DMS53 treated with DMSO at 0.1 percent for 48 hours (cell line): ENCODE measurements around the gene ORMDL2.
"Not testable (repeated sequence)": the region's sequence is repeated elsewhere in the genome, so short reads cannot be mapped to it uniquely, and the experiment has no call there.

Experiments
- DNase-seq: peaks from one replicate; lab custom pipeline; 2025; ENCODE audit not compliant: unreplicated experiment; lab: John Stamatoyannopoulos, UW

ORMDL2 gene

DNA sequence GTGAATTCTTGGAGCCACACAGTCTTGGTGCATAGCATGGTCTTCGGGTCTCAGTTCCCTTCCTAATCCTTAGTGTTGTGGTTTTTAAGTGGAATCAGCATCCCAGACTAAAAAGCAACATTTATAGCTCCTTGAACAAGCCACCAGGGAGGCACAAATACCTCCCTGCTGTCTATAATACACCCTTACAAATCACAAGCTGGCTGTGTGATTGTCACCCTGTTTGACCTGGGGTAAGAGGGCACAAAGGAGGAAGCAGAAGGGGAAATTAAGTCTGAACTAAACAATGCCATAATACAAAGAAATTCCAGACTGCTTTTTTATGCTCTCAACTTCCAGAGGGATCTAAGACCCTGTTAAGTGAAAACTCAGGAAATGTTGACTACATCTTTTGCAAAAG is 32.6 kb downstream of the ORMDL2 start:
- DNase-seq, result no peak

DNA sequence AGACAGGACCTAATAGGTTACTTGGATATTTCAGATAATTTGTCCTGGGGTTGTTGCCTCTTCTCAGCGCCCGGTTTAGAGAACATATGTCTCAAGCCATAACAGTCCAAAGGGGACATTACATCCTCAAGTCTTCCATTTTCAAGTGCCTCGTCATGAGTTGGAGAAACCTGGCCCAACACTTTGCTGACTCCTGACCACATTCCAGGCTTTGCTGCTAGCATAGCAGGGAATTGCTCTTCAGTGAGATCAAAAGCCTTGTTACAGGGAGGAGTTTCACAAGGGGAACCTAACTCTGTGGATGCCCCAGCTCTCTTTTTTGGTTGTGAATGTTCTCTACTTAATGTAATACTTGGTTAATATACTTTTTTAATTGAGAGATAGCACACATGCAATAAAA is 33.1 kb downstream of the ORMDL2 start:
- DNase-seq, result no peak

DNA sequence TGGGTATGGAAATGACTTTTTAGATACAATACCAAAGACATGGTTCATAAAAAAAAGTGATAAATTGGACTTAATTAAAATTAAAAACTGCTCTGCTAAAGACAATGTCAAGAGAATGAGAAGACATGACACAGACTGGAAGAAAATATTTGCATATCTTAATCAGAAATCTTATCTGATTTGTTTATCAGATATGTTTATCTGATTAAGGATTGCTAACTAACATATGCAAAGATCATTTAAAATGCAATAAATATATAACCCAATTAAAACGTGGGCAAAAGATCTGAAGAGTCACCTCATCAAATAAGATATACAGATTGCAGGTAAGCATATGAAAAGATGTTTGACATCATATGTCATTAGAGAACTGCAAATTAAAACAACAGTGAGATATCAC is 34.9 kb downstream of the ORMDL2 start:
- DNase-seq, result no peak

DNA sequence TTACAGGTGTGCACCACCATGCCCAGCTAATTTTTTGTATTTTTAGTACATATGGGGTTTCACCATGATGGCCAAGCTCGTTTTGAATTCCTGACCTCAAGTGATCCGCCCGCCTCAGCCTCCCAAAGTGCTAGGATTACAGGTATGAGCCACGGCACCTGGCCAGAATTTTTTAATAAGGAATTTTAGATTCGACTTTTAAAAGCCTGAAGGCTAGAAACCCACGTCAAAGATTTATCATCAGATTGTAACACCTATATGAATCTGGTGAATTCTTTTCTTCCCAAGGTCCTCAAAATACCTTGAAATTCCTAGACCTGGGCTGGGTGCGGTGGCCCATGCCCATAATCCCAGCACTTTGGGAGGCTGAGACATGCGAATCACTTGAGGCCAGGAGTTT is 43.6 kb downstream of the ORMDL2 start:
- no peak for DNase-seq

DNA sequence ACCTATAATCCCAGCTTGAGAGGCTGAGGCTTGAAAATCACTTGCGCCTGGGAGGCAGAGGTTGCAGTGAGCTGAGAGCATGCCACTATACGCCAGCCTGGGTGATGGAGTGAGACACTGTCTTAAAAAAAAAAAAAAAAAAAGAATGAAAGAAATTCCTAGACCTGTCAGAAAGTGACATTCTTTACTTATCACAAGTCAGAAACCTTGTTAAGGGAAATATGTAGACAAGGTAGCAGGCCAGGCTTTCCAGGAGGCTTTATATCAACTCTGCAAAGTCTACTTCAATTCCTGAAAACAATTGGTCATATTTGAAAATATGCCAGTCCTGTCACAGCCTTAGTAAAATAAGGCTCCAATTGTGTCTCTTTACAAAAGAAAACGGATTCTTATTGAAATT is 44.0 kb downstream of the ORMDL2 start:
- no peak for DNase-seq

DNA sequence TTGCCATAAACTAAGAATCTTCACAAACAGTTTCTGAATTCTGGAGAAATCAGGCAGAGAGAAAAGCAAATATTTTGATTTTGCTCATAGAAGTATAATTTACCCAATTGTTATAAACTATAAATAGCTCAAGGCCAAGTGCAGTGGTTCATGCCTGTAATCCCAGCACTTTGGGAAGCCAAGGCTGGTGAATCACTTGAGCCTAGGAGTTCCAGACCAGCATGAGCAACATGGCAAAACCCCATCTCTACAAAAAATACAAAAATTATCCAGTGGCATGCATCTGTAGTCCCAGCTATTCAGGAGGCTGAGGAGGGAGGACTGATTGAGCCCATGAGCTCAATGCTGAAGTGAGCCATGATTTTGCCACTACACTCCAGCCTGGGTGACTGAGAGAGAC is 44.4 kb downstream of the ORMDL2 start:
- no peak for DNase-seq

DNA sequence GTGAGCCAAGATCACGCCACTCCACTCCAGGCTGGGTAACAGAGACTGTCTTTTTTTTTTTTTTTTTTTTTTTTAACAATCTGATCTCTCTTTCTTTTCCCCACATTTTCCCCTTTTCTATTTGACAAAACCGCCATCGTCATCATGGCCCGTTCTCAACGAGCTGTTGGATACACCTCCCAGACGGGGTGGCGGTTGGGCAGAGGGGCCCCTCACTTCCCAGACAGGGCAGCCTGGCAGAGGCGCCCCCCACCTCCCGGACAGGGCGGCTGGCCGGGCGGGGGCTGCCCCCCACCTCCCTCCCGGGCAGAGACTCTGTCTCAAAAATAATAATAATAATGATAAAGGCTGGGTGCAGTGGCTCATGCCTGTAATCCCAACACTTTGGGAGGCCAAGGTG is 45.1 kb downstream of the ORMDL2 start:
- not testable (repeated sequence) for DNase-seq

DNA sequence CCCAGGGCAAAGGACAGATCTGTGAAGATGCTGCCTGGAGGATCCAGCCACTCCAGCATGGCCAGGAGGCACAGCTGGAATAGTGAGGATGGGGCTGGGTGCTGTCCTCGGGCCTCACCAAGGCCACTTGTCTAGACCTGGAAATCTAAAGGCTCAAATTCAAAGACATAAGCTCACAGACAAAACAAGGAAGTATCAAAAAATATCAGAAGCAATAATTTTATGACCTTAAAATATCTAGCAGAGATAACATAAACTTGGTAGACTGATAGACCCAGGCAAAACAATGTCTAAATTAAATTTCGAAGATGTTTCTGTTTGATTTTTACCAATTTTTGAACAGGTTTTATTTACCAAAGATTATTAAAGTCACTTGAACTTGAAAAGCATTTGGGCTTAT is 47.5 kb downstream of the ORMDL2 start:
- DNase-seq, result no peak

DNA sequence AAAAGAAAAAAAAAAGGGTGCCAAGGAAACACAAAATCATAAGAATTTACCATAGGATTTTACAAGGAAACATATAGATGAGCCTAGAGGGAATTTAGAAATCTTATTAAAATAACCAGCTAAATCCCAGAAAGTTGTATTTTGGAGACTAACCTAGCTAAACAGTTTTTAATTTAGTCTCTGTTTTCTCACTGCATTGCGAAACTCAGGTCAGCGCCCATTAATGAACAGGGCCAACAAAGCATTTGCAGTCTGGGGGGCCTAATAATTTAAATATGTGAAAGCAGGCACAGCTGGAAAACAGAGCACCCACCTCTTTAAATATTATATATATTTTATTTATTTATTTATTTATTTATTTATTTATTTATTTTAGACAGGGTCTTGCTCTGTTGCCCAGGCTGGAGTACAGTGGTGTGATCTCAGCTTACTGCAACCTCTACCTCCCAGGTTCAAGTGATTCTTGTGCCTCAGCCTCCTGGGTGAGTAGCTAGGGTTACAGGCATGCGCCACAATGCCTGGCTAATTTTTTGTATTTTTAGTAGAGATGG is 48.7 kb downstream of the ORMDL2 start:
- DNase-seq, result not testable (repeated sequence)
